Liver (tissue), 3 donors: ENCODE measurements around the gene SCLT1.

Experiments used
- GABPA ChIP-seq, 2 donors: IDR thresholded peaks in 1 of 2; conservative IDR thresholded peaks in 1 of 2; 2 replicates each; pipeline ENCODE4 v1.6.1; 2016; ENCODE audit warnings: antibody characterized with exemption in 2 of 2, mild to moderate bottlenecking in 1 of 2, moderate library complexity in 1 of 2
- HNF4G ChIP-seq: IDR thresholded peaks from 2 replicates; pipeline ENCODE4 v1.6.1; 2016; ENCODE audit warnings: antibody characterized with exemption
- RAD21 ChIP-seq, 2 donors: IDR thresholded peaks; 2 replicates each; pipeline ENCODE4 v1.6.1; 2016; ENCODE audit warnings: antibody characterized with exemption in 2 of 2, mild to moderate bottlenecking in 2 of 2
- RXRA ChIP-seq, 2 donors: IDR thresholded peaks; 2 replicates each; pipeline ENCODE4 v1.6.1; 2017 to 2018; ENCODE audit warnings: antibody characterized with exemption in 2 of 2, mild to moderate bottlenecking in 1 of 2
- SP1 ChIP-seq: IDR thresholded peaks from 2 replicates; pipeline ENCODE4 v1.6.1; 2018; ENCODE audit warnings: antibody characterized with exemption, mild to moderate bottlenecking
- TAF1 ChIP-seq: conservative IDR thresholded peaks from 2 replicates; pipeline ENCODE4 v1.6.1; 2016; ENCODE audit warnings: antibody characterized with exemption, mild to moderate bottlenecking
- TF ChIP-seq, protein P1 (sequence below): fragments of 150-350 bp; IDR thresholded peaks from 2 replicates; pipeline ENCODE4 v1.5.1; 2017; ENCODE audit warnings: improper control_type of control experiment, low read depth, low read length; ENCODE audit not compliant: missing input control
- TF ChIP-seq, protein P2 (sequence below): IDR thresholded peaks from 2 replicates; pipeline ENCODE4 v1.6.1; 2016; ENCODE audit warnings: antibody characterized with exemption
- TF ChIP-seq, protein P3 (sequence below): IDR thresholded peaks from 2 replicates; pipeline ENCODE4 v1.6.1; 2016; ENCODE audit warnings: antibody characterized with exemption, mild to moderate bottlenecking
- TF ChIP-seq, protein P4 (sequence below): IDR thresholded peaks from 2 replicates; pipeline ENCODE4 v1.6.1; 2016; ENCODE audit warnings: antibody characterized with exemption
- donor health status: healthy.
- donor health status: healthy.

DNA sequence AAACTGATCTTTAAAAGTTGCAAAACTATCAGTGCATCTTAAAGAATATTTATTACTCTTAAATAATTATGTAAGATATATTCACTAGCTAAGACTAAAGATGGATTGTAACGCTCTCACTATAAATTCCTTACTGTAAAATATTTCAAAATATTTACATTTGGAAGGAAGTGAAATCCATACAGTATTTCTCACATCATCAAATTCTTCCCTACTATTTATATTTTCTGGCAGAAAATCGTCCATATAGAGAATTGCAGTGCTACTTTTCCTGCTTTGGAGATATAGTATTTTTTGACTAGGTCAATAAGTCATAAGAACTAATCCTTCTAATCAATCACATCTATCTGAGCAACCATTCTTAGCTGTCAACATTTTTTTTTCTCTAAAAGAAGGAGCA is 52.9 kb downstream of the SCLT1 start:
- TF ChIP-seq, protein P1, sequence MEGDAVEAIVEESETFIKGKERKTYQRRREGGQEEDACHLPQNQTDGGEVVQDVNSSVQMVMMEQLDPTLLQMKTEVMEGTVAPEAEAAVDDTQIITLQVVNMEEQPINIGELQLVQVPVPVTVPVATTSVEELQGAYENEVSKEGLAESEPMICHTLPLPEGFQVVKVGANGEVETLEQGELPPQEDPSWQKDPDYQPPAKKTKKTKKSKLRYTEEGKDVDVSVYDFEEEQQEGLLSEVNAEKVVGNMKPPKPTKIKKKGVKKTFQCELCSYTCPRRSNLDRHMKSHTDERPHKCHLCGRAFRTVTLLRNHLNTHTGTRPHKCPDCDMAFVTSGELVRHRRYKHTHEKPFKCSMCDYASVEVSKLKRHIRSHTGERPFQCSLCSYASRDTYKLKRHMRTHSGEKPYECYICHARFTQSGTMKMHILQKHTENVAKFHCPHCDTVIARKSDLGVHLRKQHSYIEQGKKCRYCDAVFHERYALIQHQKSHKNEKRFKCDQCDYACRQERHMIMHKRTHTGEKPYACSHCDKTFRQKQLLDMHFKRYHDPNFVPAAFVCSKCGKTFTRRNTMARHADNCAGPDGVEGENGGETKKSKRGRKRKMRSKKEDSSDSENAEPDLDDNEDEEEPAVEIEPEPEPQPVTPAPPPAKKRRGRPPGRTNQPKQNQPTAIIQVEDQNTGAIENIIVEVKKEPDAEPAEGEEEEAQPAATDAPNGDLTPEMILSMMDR: no peak
- TF ChIP-seq RAD21 (IDR thresholded peaks at IDR 0.05): no peak
- no peak for TF ChIP-seq RXRA (IDR thresholded peaks at IDR 0.05)
- TF ChIP-seq, protein P2, sequence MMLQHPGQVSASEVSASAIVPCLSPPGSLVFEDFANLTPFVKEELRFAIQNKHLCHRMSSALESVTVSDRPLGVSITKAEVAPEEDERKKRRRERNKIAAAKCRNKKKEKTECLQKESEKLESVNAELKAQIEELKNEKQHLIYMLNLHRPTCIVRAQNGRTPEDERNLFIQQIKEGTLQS: no peak
- no peak for TF ChIP-seq SP1
- TF ChIP-seq, protein P3, sequence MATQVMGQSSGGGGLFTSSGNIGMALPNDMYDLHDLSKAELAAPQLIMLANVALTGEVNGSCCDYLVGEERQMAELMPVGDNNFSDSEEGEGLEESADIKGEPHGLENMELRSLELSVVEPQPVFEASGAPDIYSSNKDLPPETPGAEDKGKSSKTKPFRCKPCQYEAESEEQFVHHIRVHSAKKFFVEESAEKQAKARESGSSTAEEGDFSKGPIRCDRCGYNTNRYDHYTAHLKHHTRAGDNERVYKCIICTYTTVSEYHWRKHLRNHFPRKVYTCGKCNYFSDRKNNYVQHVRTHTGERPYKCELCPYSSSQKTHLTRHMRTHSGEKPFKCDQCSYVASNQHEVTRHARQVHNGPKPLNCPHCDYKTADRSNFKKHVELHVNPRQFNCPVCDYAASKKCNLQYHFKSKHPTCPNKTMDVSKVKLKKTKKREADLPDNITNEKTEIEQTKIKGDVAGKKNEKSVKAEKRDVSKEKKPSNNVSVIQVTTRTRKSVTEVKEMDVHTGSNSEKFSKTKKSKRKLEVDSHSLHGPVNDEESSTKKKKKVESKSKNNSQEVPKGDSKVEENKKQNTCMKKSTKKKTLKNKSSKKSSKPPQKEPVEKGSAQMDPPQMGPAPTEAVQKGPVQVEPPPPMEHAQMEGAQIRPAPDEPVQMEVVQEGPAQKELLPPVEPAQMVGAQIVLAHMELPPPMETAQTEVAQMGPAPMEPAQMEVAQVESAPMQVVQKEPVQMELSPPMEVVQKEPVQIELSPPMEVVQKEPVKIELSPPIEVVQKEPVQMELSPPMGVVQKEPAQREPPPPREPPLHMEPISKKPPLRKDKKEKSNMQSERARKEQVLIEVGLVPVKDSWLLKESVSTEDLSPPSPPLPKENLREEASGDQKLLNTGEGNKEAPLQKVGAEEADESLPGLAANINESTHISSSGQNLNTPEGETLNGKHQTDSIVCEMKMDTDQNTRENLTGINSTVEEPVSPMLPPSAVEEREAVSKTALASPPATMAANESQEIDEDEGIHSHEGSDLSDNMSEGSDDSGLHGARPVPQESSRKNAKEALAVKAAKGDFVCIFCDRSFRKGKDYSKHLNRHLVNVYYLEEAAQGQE: no peak
- no peak for TF ChIP-seq HNF4G
- TF ChIP-seq, protein P4, sequence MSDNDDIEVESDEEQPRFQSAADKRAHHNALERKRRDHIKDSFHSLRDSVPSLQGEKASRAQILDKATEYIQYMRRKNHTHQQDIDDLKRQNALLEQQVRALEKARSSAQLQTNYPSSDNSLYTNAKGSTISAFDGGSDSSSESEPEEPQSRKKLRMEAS: no peak
- no peak for TF ChIP-seq TAF1
- TF ChIP-seq GABPA (IDR thresholded peaks at IDR 0.05 in 1 of 2, conservative IDR thresholded peaks at IDR 0.05 in 1 of 2): no peak
